GM19452 (cell line): Measurements from ENCODE around the gene PNRC2.
"Not testable (repeated sequence)": the region's sequence is repeated elsewhere in the genome, so short reads cannot be mapped to it uniquely, and the experiment has no call there.

Source experiments
- ATAC-seq: cut with Tn5 transposase; IDR thresholded peaks from one replicate; pipeline ENCODE4 v1.9.1; 2021; ENCODE audit not compliant: unreplicated experiment

PNRC2 gene

GRCh38 chr1:23987038-23987437 lies 27.4 kb downstream of the PNRC2 start:
- not testable (repeated sequence) for ATAC-seq

GRCh38 chr1:23989263-23989662 lies 29.6 kb downstream of the PNRC2 start:
- no peak for ATAC-seq

- not testable (repeated sequence) for ATAC-seq
Observed at GRCh38 chr1:23992011-23992410, 32.4 kb downstream of the PNRC2 start.

GRCh38 chr1:23995431-23995837 lies 35.8 kb downstream of the PNRC2 start:
- no peak for ATAC-seq

- ATAC-seq = no peak
Observed at GRCh38 chr1:23996700-23997229, 37.1 kb downstream of the PNRC2 start.

GRCh38 chr1:23997812-23998211 lies 38.2 kb downstream of the PNRC2 start:
- ATAC-seq = no peak

GRCh38 chr1:23999156-23999671 lies 39.6 kb downstream of the PNRC2 start:
- ATAC-seq = no peak

GRCh38 chr1:24002695-24003094 lies 43.1 kb downstream of the PNRC2 start:
- no peak for ATAC-seq

- no peak for ATAC-seq
Observed at GRCh38 chr1:24003331-24003972, 43.8 kb downstream of the PNRC2 start.

- no peak for ATAC-seq
Observed at GRCh38 chr1:24004132-24004531, 44.5 kb downstream of the PNRC2 start.

- ATAC-seq = no peak
Observed at GRCh38 chr1:24005163-24005562, 45.5 kb downstream of the PNRC2 start.

GRCh38 chr1:24007079-24007478 lies 47.5 kb downstream of the PNRC2 start:
- no peak for ATAC-seq

- ATAC-seq = not testable (repeated sequence)
Observed at GRCh38 chr1:24008574-24009184, 49.1 kb downstream of the PNRC2 start.

GRCh38 chr1:24009406-24009805 lies 49.8 kb downstream of the PNRC2 start:
- no peak for ATAC-seq

GRCh38 chr1:24010650-24011049 lies 51.0 kb downstream of the PNRC2 start:
- ATAC-seq = no peak

GRCh38 chr1:24012878-24013277 lies 53.2 kb downstream of the PNRC2 start:
- ATAC-seq = not testable (repeated sequence)
